ENCODE results near the gene LCE6A.

LCE6A gene

GRCh38 chr1:152876827-152877226 is 34.2 kb downstream of the LCE6A start:
- DNase-seq (ENCODE audit: low spot score), result no peak

- DNase-seq (ENCODE audit: low spot score), result no peak
Measured at GRCh38 chr1:152878042-152878441, 35.4 kb downstream of the LCE6A start, which contains the start of gene SMCP. Gene SMCP, plus strand, starts transcription at chr1:152878322. Its CDS starts 6,101 bp downstream, at chr1:152884423.

- DNase-seq (ENCODE audit: low spot score), result no peak
Measured at GRCh38 chr1:152879559-152880198, 37.0 kb downstream of the LCE6A start.

- DNase-seq (ENCODE audit: low spot score), result no peak
Measured at GRCh38 chr1:152880316-152880715, 37.7 kb downstream of the LCE6A start.

- no peak for DNase-seq (ENCODE audit: low spot score)
Measured at GRCh38 chr1:152880907-152881306, 38.3 kb downstream of the LCE6A start.

GRCh38 chr1:152884085-152884484 is 41.4 kb downstream of the LCE6A start:
- DNase-seq (ENCODE audit: low spot score), result no peak

- no peak for DNase-seq (ENCODE audit: low spot score)
Measured at GRCh38 chr1:152884506-152884905, 41.9 kb downstream of the LCE6A start.

GRCh38 chr1:152884966-152885624 is 42.4 kb downstream of the LCE6A start:
- DNase-seq (ENCODE audit: low spot score), result no peak

- no peak for DNase-seq (ENCODE audit: low spot score)
Measured at GRCh38 chr1:152886085-152886484, 43.4 kb downstream of the LCE6A start.

GRCh38 chr1:152886758-152887409 is 44.2 kb downstream of the LCE6A start:
- DNase-seq (ENCODE audit: low spot score), result no peak

GRCh38 chr1:152888126-152888525 is 45.5 kb downstream of the LCE6A start:
- DNase-seq (ENCODE audit: low spot score), result no peak
